ENCODE measurements around the gene NEK4.

Gene NEK4

DNA sequence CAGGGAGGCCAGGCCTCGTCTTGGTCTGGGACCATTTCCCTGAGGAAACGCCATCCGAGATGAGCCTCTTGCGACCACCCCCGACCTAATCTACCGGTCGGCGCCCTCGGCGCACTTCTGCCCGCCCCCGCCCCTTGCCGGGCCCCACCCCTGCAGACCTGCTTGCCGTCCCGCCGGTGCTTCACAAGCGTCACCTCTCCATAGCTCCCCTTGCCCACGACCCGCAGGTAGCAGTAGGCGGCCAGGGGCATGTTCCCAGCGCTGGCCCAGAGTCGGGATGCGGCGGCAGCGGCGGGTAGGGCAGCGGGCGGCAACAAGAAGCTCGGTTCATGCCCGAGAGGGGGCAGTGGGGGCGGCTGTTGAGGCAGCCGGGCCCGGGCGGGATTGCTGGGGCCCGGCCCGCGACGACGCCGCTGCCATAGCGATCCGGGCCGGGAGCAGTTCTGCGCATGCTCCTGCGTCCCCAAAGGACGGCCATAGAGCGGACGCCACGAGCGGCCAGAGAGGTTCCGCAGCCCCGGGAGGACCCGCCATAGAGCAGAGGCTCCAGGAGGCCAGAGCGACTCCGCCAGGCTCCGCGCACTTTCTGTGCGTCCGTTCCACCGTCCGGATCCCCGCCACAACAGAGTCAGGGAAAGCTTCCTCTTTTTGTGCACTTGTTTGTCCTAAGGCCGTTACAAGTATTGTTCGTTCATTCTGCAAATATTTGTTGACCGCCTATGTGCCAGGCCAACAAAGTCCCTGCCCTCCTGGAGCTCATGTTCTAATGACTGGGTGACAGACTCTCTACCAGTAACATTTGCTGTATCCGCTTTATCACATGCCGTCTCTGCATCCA, at the start of gene NEK4:
Gene NEK4 (minus strand): TSS at position 445 of the 838 bp plus-strand sequence. CDS start 194 bp downstream, at position 251.
- DNase-seq = peak; percentile 90

DNA sequence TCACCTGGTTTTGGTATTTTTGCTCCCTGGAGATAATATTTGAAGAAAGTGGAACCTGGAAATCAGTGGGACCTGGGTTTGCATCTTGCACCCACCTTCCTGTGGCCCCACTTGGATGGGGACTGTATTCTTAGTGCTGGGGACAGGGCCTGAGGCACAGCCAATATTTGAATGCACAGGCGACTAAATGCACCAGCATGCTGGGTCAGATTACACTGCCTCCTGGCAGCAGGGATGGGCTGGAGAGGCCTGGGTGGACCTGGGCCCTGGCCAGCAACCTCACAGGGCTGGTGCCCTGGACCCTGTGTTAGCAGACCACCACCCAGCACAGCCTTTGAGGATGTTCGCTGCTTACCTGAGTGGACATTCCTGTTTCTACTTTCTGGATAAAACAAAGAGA, 49.2 kb upstream of the NEK4 start:
- DNase-seq = no peak

DNA sequence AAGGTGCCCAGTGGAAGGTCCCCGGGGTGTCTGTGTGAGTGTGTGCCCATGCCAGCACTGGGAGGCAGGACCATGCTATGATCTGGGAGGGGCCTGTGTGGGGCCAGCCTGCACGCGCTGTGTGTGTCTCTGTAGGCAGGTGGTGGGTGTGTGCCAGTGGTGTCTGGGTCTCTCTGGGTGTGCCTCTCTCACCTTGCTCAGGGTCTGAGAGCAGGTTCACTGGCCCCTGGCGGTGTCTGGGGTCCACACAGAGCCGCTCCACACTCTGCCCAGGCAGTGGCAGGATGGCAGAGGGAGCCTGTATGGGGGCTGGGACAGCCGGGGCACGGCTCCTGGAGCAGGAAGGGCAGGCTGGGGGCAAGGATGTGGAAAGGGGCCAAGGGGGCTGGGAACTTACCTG, 47.1 kb upstream of the NEK4 start:
- DNase-seq = no peak

DNA sequence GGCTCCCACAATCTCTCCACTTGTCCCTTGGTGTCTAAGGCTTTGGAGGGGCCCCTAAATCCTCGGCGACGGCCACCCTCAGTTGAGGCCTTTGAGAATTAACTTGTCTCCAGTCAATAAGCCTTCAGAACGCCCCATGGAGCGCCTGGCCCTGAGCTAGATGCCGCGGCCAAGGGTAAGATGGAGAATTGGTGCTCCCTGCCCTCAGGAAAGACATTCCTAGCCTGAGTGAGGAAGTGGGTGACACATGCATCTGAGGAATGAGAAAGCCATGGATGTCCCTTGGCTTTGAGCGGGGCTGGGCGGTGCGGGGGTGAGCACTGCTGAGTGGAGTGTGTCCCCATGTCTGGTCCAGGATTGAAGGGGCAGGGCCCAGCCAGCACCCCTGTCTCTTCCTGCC, 46.5 kb upstream of the NEK4 start:
- no peak for DNase-seq

DNA sequence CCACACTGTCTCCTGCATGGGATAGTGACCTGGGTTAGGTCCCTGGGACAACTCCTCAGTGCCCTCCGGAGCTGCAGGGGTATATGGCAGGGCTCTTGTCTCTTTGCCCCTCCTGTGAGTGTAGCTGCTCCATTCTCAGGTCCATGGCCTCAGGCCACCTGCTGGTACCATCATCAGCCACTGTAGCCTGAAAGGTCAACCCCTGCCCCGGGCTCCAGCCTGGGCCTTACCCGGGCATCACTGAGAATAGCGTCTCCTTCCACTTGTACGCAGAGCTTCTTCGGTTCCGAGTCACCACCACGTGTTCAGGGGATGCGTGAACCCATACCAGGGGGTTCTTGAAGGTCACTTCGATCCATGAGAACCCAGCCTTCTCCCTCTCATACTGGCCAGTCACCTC, 45.9 kb upstream of the NEK4 start:
- no peak for DNase-seq

DNA sequence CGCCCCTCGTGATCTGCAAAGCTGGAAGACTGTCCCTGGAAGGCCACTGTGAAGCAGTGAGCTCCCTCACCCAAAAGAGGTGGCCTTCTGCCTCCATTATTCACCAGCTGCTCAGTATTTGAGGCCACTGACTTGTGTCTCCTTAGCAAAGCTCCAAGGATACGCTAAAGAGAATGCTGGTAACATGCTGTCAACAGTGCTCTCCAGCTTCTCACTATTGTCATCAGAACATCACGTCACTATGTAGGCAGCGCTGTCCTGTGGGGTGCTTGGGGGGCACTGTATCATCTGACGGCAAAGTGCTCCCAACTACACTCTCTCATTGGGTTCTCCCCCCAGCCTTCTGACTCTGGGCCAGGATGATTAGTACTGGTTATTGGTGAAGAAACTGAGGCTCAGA, 45.5 kb upstream of the NEK4 start:
- DNase-seq = no peak

DNA sequence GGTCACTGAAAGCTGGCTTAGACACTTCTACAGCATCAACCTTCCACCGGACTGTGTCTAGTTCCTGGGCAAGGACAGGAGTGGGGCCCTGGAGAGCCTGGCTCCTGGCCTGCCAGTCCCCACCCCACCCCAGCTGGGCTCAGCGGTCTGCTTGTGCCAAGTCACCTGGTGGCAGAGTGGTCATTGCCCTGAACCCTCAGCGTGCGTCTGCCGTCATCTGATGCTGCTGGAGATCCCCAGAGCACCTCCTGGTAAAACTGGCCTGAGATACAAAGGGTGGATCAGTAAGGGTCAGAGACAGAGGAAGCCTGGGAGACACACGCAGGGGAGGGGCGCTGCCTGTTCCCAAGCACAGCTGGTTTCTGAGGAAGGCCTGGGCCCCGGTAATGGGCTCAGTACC, 43.1 kb upstream of the NEK4 start:
- DNase-seq = no peak

DNA sequence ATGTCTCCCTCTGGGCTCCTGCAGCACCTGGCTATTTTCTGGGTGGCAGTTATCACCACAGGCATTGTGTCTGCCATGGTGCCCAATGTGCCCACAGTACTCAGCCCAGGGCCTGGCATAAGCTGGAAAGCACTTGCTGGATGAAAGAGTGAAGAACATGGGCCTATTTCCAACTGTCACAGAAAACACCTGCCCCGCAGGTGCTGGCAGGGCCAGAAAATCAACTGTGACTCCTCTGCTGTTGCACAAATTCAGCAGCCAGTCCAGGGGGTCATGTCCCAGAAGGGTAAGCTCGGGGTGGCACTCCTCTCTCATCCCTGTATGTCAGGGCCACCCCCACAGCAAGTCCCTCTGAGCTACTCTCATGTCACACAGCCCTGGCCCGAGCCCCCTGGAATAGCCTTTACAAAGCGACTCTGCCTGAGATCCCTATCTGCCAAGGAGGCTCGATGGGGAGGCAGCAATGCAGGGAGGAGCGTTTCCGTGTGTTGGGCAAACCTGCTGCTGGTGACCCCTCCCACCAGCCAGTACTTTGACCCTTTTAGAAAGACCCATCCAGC, 40.8 kb upstream of the NEK4 start:
- DNase-seq = no peak

DNA sequence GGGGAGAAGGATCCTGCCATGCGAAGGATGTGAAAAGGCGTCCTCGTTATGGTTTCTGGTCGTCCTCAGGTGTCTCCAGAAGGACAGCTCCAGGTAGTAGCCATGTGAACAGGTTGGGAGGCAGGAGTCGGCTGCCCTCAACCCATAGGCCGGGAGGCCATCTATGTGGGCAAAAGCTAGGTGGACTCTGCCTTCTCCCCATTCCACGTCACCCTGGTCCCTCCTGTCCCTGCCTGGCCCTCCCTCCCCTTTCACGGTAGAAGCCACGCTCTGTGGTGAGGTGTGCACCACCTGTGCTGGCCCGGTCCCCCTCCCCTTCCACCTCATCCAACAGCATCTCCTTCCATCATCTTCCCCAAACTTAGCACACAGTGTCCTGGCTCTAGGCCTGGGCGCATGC, 40.2 kb upstream of the NEK4 start:
- no peak for DNase-seq

DNA sequence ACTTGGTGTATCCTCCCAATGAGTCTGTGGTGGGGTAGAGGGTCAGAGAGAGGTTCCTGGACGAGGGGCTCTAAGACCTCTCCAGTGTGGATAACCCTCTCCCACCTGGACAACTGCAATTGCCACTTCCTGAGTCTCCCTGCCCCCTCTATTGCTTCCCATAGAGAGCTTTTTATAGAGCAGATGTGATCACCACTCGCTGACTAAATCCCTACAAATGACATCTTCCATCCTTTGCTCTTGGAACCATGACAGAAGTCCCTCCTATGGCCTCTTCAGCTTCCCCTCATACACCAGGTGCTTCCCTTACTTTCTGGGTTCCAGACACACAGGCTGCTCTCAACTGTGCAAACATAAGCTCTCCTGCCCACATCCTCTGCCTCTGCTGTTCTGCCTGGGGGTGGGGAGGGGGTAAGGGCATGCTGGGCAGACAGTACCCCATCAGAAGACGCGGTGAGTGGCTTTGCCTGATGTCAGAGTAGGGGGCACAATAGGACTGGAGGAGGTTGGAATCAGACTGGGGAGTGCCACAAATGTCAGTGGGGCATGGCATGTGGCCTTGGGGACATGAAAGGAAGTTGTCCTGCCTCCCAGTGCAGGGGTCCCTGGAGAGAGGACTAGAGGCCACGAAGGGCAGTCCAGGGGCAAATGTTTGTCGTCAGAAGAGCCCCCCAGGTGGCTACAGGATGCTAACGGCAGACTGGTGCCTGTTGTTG, 39.1 kb upstream of the NEK4 start:
- no peak for DNase-seq

DNA sequence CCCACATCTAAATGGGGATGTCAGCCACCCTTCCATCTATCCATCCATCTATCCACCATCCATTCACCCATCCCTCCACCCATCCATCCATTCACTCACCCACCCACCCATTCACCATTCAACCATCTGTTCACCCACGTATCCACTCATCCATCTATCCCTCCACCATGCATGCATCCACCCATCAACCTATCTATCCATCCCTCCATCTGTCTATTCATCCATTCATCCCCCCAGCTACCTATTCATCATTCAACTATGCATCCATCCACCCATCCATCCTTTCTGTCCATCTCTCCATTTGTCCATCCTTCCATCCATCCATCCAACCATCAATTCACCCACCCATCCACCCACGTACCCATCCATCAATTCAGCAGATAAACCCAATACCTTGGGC, 38.4 kb upstream of the NEK4 start:
- DNase-seq = no peak

DNA sequence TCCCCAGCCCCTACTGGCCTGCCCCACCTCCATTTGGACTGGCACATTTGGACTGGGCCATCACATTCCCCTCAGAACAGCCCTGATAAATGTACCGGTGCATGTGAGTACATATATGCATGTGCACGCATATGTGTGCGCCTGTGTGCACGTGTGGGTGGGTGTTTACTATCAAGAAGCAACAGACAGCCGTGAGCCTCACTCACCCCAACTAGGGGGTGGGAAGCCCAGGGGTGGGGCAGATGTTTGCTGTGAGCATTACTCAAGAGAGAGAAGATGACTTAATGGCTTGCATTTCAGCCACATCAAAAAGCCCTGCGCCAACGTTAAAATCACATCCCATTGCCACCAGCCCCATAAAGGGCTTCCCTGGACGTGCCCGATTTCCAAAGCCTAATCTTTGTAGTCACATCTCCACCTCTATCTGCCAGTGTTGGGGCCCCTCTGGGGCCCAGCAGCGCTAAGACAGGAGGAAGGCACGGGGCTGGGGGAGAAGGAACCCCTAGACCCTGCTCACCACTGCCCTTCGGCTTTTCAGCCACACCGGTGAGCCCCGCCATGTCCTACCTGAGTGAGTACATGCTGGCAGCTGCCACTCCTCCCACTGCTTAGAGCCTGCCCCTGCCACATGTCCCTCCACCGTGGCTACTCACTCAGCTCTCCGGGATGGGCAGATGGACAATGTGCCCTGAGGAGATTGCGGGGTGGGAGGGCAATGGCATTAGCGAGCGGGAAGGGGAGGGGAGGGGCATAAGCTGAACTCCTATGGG, 34.7 kb upstream of the NEK4 start:
- no peak for DNase-seq

DNA sequence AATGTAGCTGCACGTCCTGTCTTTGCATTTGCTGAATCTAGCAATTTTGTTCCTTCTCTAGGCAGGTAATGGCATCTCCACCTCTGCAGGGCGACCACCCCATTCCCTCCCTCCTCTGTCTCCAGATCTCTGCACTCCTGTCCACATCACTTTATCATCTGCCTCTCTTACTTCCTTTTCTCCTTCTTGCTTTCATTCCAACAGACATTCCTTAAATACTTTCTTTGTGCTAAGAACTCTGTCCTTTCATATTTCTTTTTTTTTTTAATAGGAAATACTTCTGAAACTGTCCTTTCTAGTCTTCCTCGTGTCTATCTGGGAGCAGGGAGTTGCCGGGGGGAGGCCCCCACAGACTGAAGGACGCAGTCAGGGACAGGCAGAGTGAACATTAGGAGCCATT, 31.1 kb upstream of the NEK4 start:
- DNase-seq = no peak

DNA sequence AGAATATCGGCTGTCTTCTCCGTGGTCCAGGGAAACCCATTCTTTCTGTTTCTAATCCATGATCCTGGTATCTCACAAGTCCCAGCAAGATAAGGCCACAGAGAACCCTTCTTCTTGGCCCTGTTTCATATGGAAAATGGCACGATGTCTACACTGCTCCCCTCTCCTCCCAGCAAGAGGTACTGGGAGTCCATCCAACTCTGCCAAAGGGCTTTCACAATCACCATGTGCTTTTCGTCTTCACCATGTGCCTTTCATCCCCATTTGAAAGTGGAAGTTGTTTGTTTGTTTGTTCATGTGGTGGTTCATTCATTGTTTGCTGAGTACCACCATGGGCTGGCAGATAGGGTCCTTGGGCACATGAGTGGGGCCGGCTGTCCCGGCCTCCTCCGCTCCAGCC, 29.3 kb upstream of the NEK4 start:
- DNase-seq = no peak

DNA sequence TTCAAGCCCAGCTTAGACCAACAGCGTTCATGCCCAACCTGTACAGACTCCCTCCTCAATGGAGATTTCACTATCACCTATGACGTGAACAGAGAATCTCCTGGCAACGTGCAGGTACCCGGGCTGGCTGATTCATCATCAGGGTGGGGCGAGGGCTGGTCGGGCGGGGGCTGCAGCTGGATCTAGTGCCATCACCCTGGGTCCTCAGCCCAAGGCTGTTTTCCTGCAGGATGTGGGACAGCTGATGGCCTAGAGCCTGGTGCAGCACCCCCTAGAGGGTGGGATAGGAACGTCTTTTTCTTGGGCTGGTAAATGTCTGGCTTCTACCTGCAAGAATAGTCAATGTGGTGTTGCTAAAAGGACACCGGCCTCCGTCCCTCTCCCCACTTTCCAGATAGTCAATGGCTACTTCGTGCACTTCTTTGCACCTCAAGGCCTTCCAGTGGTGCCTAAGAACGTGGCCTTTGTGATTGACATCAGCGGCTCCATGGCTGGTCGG, 28.3 kb upstream of the NEK4 start:
- DNase-seq = peak; percentile 3

DNA sequence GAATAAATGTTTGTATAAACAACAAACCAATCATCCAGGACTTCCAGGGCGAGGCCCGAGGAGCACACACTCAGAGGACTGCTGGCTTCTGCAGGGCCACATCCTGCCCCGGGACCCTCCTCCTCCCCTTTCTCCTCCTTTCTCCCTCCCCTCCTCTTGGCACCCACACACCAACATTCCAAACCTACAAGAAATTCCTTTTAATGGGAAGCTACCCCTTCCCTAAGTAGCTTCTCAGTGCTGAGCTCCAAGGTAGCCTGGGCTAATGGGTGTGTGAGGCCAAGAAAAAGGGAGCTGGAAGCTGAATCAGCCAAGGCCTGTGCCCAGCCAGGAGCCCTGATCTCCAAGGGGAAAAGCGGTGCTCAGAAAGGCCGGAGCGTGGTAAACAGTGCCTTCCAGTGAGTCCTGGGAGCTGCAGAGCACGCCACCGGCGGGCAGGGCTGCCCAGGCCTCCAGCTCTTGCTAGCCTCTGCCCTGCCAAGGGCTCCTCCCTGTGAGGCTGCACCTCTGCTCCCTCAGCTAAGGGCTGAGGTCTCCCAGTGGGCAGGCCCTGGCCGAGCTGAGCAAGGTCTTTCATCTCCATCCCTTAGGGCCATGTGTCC, 27.7 kb upstream of the NEK4 start:
- DNase-seq = no peak

DNA sequence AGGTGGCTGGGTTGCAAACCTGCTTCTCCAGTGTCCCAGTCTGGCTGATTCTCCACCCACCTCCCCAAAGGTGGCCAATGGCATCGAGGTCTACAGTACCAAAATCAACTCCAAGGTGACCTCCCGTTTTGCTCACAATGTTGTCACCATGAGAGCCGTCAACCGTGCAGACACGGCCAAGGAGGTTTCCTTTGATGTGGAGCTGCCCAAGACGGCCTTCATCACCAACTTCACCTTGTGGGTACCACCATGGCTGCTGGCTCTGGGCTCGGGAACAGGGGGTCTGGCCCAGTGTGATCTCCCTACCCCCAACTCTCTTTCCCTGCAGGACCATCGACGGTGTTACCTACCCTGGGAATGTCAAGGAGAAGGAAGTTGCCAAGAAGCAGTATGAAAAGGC, 25.7 kb upstream of the NEK4 start:
- no peak for DNase-seq

DNA sequence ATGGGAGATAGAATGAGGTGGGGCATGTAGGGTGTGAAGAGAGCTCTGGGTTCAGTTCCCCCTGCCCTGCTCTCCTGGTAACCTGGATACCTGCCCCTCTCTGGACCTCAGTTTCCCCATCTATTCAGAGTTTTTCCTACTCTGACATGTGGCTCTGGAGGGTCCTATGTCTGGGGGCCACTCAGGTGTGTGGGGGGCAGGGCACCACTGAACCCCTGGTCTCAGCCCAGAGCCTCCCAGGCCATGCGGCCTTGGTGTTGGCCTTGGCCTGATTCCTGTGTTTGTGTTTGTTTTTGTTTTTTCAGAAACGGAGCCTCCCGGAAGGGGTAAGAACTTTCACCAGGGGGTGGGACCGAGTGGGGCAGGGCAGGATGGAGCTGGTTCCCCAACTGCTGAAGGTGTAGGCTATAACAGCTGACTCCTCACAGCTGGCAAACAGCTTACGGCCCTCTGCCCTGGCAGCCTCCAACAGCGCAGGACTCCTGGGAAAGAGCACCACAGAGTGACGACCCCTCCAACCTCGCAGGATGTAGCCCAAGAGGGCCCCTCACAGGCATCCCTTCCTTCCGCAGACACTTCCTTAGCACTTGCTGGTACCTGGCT, 24.7 kb upstream of the NEK4 start:
- no peak for DNase-seq

DNA sequence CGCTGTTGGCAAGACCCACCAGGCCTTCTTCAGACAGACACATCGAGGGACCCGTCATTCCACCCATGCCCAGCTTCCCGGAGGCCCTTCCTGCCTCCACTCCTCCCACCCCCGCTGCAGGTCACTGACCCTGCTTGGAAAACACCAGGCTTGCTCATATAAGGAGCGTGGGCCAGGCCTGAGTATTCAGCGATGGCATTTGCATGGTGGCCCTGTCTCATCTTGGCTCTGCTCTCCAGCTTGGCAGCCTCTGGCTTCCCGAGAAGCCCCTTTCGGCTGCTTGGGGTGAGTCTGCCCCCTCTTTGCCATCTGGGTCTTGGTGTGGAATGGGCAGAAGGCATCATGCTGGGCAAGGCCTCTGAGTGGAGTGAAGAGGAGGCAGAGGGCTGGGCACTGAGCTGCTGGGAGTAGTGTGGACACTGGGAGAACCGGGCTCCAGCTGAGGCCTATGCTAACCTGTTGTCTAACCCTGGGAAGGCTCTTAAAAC, 23.9 kb upstream of the NEK4 start, which contains the start of gene ITIH3:
Gene ITIH3 (plus strand): TSS at position 185 of the 488 bp plus-strand sequence. CDS start 8 bp downstream, at position 193.
- DNase-seq = no peak

DNA sequence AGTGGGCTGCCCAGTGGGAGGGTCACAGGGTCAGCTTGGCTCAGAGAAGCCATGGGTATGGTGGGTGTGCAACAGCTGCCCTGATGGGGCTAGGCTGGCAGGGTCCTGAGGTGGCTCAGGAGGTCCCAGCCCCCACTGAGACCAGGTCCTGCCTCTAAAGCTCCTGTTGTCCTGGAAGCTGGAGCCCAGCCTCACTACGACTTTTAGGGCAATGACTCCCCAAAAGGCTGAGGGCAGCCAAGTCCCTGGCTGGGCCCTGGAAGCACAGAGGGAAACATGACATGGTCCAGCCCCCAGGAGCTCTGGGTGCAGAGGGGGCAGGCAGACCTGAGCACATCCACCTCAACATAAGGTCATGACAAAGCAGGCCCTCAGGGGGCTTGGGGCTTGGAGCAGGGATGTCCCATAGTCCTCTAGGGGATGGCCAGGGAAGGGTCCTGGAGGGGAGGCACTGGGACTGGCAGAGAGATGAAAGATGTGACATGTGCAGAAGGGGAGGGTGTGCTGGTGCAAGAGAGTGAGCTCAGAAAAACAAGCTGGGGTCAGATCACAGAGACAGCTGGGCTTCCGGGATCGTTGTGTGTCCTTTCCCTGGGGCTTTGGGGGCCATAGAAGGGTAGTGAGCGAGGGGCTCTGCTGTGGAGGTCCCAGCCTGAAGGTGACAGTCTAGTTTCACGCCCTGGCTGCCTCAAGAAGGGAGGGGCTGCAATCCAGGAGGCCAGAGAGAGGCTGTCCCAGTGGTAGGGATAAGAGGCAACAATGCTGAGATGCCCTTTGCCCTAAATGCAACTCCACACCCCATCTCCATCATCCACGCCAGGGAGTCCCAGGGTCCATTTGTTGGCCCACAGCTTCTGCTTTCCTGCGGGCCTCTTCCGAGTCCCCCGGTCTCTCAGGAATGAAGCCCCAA, 23.2 kb upstream of the NEK4 start:
- no peak for DNase-seq

All from CD4-positive, alpha-beta T cell treated with Interferon gamma for 1 hour (primary cell).